Stimulated activated CD8-positive, alpha-beta memory T cell treated with anti-CD3 and anti-CD28 coated beads, Interleukin-7, amount 100 ng/mL, for 1 hour (primary cell): ENCODE results near the gene ARPC5.

Experiments
- DNase-seq, 2 donors: peaks; one replicate each; pipeline ENCODE4 v3.0.0-alpha.2; 2020; ENCODE audit warnings: low read depth in 2 of 2

The ARPC5 gene

GRCh38 chr1:183611021-183611420 lies 24.6 kb downstream of the ARPC5 start:
- DNase-seq = no peak

- no peak for DNase-seq
These were observed 25.7 kb downstream of the ARPC5 start for GRCh38 chr1:183609759-183610452.

GRCh38 chr1:183609313-183609712 lies 26.3 kb downstream of the ARPC5 start:
- DNase-seq = no peak

GRCh38 chr1:183607322-183607980 lies 28.1 kb downstream of the ARPC5 start:
- DNase-seq = no peak

- no peak for DNase-seq
These were observed 29.7 kb downstream of the ARPC5 start for GRCh38 chr1:183605904-183606303.

- no peak for DNase-seq
These were observed 30.8 kb downstream of the ARPC5 start for GRCh38 chr1:183604815-183605214.

- DNase-seq = no peak
These were observed 31.4 kb downstream of the ARPC5 start for GRCh38 chr1:183604038-183604808.

- no peak for DNase-seq
These were observed 33.1 kb downstream of the ARPC5 start for GRCh38 chr1:183602510-183602909.

- DNase-seq = no peak
These were observed 34.9 kb downstream of the ARPC5 start for GRCh38 chr1:183600634-183601033.

- DNase-seq = no peak
These were observed 35.4 kb downstream of the ARPC5 start for GRCh38 chr1:183600136-183600535.

GRCh38 chr1:183598386-183598785 lies 37.2 kb downstream of the ARPC5 start:
- DNase-seq = no peak

- DNase-seq = no peak
These were observed 37.8 kb downstream of the ARPC5 start for GRCh38 chr1:183597656-183598347.

- DNase-seq = no peak
These were observed 39.1 kb downstream of the ARPC5 start for GRCh38 chr1:183596500-183596899.

GRCh38 chr1:183595537-183595936 lies 40.0 kb downstream of the ARPC5 start:
- DNase-seq = no peak

- no peak for DNase-seq
These were observed 42.2 kb downstream of the ARPC5 start for GRCh38 chr1:183593356-183593755.

- DNase-seq = no peak
These were observed 42.9 kb downstream of the ARPC5 start for GRCh38 chr1:183592733-183593132.

- no peak for DNase-seq
These were observed 45.1 kb downstream of the ARPC5 start, which contains the start of gene NCF2 for GRCh38 chr1:183590244-183591191. NCF2 (minus strand) TSS chr1:183590459; CDS start chr1:183590329, 130 bp downstream.

- no peak for DNase-seq
These were observed 45.7 kb downstream of the ARPC5 start for GRCh38 chr1:183589874-183590243.

GRCh38 chr1:183589384-183589783 lies 46.2 kb downstream of the ARPC5 start:
- DNase-seq = no peak

- no peak for DNase-seq
These were observed 46.8 kb downstream of the ARPC5 start for GRCh38 chr1:183588827-183589226.

GRCh38 chr1:183586926-183587325 lies 48.7 kb downstream of the ARPC5 start:
- no peak for DNase-seq
